Loucy (cell line): ENCODE data around the gene CNPY1.

Source experiments
- CTCF ChIP-seq: fragments of 200-600 bp; sonication (generic); conservative IDR thresholded peaks from 2 replicates; pipeline ENCODE4 v1.5.1; 2014; ENCODE audit warnings: mild to moderate bottlenecking, antibody characterized with exemption, low read length
- EZH2phosphoT487 ChIP-seq: fragments of 200-600 bp; IDR thresholded peaks from 2 replicates; pipeline ENCODE4 v1.6.1; 2018; ENCODE audit warnings: antibody characterized with exemption, mild to moderate bottlenecking, moderate library complexity, borderline replicate concordance

- TF ChIP-seq CTCF = no peak
- no peak for TF ChIP-seq EZH2phosphoT487
Observed at GRCh38 chr7:155584261-155584660, 37.9 kb upstream of the CNPY1 start.
